Measurements from ENCODE around the gene SLC2A8.

GRCh38 chr9:127388856-127389238 lies 8.1 kb upstream of the SLC2A8 start:
- TF ChIP-seq, protein P1, sequence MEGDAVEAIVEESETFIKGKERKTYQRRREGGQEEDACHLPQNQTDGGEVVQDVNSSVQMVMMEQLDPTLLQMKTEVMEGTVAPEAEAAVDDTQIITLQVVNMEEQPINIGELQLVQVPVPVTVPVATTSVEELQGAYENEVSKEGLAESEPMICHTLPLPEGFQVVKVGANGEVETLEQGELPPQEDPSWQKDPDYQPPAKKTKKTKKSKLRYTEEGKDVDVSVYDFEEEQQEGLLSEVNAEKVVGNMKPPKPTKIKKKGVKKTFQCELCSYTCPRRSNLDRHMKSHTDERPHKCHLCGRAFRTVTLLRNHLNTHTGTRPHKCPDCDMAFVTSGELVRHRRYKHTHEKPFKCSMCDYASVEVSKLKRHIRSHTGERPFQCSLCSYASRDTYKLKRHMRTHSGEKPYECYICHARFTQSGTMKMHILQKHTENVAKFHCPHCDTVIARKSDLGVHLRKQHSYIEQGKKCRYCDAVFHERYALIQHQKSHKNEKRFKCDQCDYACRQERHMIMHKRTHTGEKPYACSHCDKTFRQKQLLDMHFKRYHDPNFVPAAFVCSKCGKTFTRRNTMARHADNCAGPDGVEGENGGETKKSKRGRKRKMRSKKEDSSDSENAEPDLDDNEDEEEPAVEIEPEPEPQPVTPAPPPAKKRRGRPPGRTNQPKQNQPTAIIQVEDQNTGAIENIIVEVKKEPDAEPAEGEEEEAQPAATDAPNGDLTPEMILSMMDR (optimal IDR thresholded peaks at IDR 0.05 in 1 of 3, IDR thresholded peaks at IDR 0.05 in 1 of 3, conservative IDR thresholded peaks at IDR 0.05 in 1 of 3; ENCODE audit: extremely low read depth in 1 of 3, insufficient read depth in 2 of 3, low read length in 3 of 3), result no peak
- no peak for TF ChIP-seq EZH2 (IDR thresholded peaks at IDR 0.05; ENCODE audit: low read length)
